ENCODE measurements around the gene ASB10. TPM values are rescaled to one million over a fixed set of nuclear protein-coding genes. Genes with fewer than 3 reads are reported as not detected.
A peak's percentile ranks its signal among the peaks of the same experiment; 100 is the strongest.

ASB10 gene
- total RNA-seq, 1 donor from 2014 or later = not detected

GRCh38 chr7:151228024-151228866 lies 41.2 kb upstream of the ASB10 start:
- H3K27me3 Mint-ChIP-seq (ENCODE audit: unreplicated experiment) = no peaks in the 10 kb centered on the region
- TF ChIP-seq, protein P1, sequence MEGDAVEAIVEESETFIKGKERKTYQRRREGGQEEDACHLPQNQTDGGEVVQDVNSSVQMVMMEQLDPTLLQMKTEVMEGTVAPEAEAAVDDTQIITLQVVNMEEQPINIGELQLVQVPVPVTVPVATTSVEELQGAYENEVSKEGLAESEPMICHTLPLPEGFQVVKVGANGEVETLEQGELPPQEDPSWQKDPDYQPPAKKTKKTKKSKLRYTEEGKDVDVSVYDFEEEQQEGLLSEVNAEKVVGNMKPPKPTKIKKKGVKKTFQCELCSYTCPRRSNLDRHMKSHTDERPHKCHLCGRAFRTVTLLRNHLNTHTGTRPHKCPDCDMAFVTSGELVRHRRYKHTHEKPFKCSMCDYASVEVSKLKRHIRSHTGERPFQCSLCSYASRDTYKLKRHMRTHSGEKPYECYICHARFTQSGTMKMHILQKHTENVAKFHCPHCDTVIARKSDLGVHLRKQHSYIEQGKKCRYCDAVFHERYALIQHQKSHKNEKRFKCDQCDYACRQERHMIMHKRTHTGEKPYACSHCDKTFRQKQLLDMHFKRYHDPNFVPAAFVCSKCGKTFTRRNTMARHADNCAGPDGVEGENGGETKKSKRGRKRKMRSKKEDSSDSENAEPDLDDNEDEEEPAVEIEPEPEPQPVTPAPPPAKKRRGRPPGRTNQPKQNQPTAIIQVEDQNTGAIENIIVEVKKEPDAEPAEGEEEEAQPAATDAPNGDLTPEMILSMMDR (IDR thresholded peaks at IDR 0.05) = no peak
- H3K36me3 Mint-ChIP-seq (ENCODE audit: unreplicated experiment) = peaks cover 13% of the 10 kb centered on the region
- H3K27ac Mint-ChIP-seq (ENCODE audit: unreplicated experiment) = peak overlapping the region; percentile 99
- H3K9me3 Mint-ChIP-seq (ENCODE audit: unreplicated experiment) = no peaks in the 10 kb centered on the region
- H3K4me3 Mint-ChIP-seq (ENCODE audit: unreplicated experiment) = peak overlapping the region; percentile 100
- DNase-seq (ENCODE audit: extremely low spot score, unreplicated experiment) = no peak
- H3K4me1 Mint-ChIP-seq (ENCODE audit: unreplicated experiment) = peaks cover 43% of the 10 kb centered on the region

DNA sequence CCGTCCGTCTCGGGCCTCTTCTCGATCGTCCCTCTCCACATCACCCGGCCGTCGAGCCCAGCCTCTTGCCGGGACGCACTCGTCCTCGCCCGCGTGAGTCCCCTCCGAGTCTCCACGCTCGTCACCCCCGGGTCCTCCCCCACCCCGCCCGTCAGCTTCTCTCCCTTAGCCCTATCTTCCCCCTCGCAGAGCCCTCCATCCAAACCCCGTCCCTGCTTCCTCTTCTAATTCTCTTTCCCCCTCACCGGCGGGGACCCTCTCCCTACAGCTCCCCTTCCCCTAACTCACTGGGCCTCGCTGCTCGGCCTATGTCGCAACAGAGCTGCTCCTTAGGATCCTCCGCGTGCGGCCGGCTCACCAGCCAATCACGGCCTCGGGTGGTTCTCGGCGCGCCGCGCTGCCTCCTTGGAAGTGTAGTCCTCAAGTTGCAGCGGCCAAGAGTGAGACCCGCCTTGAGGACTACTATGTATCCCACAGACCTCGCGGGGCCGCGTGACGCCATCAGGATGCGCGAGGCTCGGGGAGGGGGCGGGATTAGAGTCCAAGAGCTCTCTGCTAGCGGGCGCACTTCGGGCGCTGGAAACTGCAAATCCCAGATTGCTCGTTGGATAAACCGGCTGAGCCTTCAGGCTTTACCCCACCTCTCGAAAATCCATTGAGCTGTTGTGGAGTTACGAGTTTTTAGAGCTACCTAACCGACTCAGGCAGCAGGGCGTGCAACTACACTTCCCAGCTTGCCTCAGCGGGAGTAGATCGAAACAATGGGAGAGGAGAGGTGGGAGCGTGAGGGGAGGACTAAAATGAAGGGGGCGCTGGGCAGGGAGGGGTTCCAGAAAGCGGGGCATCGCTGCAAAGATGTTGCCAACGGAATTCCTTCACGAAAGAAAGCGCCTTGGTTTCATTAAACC lies 40.1 kb upstream of the ASB10 start, which contains the start of gene ABCF2:
Gene ABCF2, minus strand, starts transcription at position 331 of the 908 bp plus-strand sequence. CDS start 747 bp downstream, outside the sequence.
- peak; percentile 99 for DNase-seq (ENCODE audit: extremely low spot score, unreplicated experiment)
- H3K27ac Mint-ChIP-seq (ENCODE audit: unreplicated experiment) = peak within 1 kb of the TSS; percentile 99
- peaks cover 40% of the 10 kb centered on the region for H3K4me1 Mint-ChIP-seq (ENCODE audit: unreplicated experiment)
- H3K4me3 Mint-ChIP-seq (ENCODE audit: unreplicated experiment) = peak within 1 kb of the TSS; percentile 100
- TF ChIP-seq, protein P1 (IDR thresholded peaks at IDR 0.05) = no peak
- H3K36me3 Mint-ChIP-seq (ENCODE audit: unreplicated experiment) = peaks cover 20% of the 10 kb centered on the region
- H3K9me3 Mint-ChIP-seq (ENCODE audit: unreplicated experiment) = no peaks in the 10 kb centered on the region
- H3K27me3 Mint-ChIP-seq (ENCODE audit: unreplicated experiment) = no peaks in the 10 kb centered on the region

- TF ChIP-seq, protein P1 (IDR thresholded peaks at IDR 0.05) = no peak
- no peaks in the 10 kb centered on the region for H3K9me3 Mint-ChIP-seq (ENCODE audit: unreplicated experiment)
- H3K4me3 Mint-ChIP-seq (ENCODE audit: unreplicated experiment) = peak overlapping the region; percentile 100
- H3K36me3 Mint-ChIP-seq (ENCODE audit: unreplicated experiment) = peaks cover 20% of the 10 kb centered on the region
- DNase-seq (ENCODE audit: extremely low spot score, unreplicated experiment) = no peak
- H3K27ac Mint-ChIP-seq (ENCODE audit: unreplicated experiment) = peak overlapping the region; percentile 99
- peaks cover 34% of the 10 kb centered on the region for H3K4me1 Mint-ChIP-seq (ENCODE audit: unreplicated experiment)
- H3K27me3 Mint-ChIP-seq (ENCODE audit: unreplicated experiment) = no peaks in the 10 kb centered on the region
Observed at GRCh38 chr7:151226560-151226874, 39.5 kb upstream of the ASB10 start.

DNA sequence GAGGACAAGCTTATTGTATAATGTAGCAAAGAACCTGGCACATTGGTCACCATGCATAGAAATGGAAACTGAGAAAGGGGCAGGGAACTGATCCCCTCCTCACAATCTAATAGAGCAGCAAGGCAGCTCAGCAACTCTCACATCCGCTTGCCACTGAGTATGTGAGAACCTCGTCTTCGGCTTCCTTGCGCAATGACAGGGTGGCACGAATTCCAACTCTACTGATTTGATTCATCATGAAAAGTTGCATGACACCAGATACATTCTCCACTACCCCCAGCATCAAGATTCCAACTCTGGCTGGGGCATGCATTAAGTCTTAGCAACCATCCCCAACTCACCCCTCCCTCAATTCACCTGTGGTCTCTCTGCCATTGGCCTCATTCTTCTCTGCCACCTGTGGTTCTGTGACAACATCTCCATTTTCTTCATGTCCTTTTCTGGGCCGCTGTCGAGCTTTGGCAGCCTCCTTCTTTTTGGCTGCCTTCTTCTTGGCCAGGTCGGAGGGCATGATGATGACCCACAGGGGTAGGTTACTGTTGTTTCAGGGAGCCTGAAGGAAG lies 39.0 kb upstream of the ASB10 start:
- TF ChIP-seq, protein P1 (IDR thresholded peaks at IDR 0.05) = no peak
- Mint-ChIP-seq H3K36me3 (ENCODE audit: unreplicated experiment) (peaks cover 20% of the 10 kb centered on the region), H3K27ac (ENCODE audit: unreplicated experiment) (peak overlapping the region; percentile 99), H3K4me3 (ENCODE audit: unreplicated experiment) (peak overlapping the region; percentile 100), H3K9me3 (ENCODE audit: unreplicated experiment) (no peaks in the 10 kb centered on the region), H3K27me3 (ENCODE audit: unreplicated experiment) (no peaks in the 10 kb centered on the region), H3K4me1 (ENCODE audit: unreplicated experiment) (peaks cover 33% of the 10 kb centered on the region)
- no peak for DNase-seq (ENCODE audit: extremely low spot score, unreplicated experiment)

Data from osteocyte (in vitro differentiated cells).